HepG2 (cell line): ENCODE results near the gene LRP1B. TPM values are rescaled to one million over a fixed set of nuclear protein-coding genes. Genes with fewer than 3 reads are reported as not detected.

Experiments used
- ATAC-seq: fragments of 200-7000 bp; cut with Tn5 transposase; 3 replicates; pipeline ENCODE4 v1.9.1; 2020; ENCODE audit warnings: mild to moderate bottlenecking, moderate library complexity
- BruUV-seq: library from RNA; stranded (reverse); fragments of 400-500 nt; replicated peaks from 2 replicates; lab custom pipeline; 2021; lab: Mats Ljungman, UMichigan
- CTCF ChIA-PET: fragments of 300-600 bp; formaldehyde crosslinking; extraction: SDS; loops from one replicate; lab custom pipeline; 2021; ENCODE audit warnings: low total read pairs, inconsistent platforms, low intra/inter-chr PET ratio; lab: Yijun Ruan, JAX
- POLR2A ChIA-PET: fragments of 350-600 bp; sonication (Branson Sonifier 250); formaldehyde crosslinking; loops from one replicate; lab custom pipeline; 2020; ENCODE audit warnings: antibody characterized with exemption, inconsistent platforms; lab: Yijun Ruan, JAX
- DNase-seq: peaks from one replicate; pipeline ENCODE4 v3.0.0-alpha.2; 2015; ENCODE audit warnings: low spot score
- FAIRE-seq: peaks from 3 replicates; lab custom pipeline; 2011; peaks lifted over from hg19 to GRCh38; lab: Jason Lieb, UNC
- H2AFZ ChIP-seq: one replicate; pipeline ENCODE4 v1.6.1; 2011; ENCODE audit warnings: low read length, inconsistent platforms
- H3K27ac ChIP-seq: fragments of 300-600 bp; 3 replicates; pipeline ENCODE4 v1.8.0; 2011; ENCODE audit warnings: mixed run types, mild to moderate bottlenecking, mixed read lengths, low read length, inconsistent platforms; ENCODE audit not compliant: insufficient read depth; ENCODE audit errors: extremely low read length
- H3K27me3 ChIP-seq, 2 experiments: fragments of 200-600 bp in 1 of 2; 2 replicates in 1 of 2; 3 replicates in 1 of 2; pipeline versions ENCODE4 v1.6.0 to v1.8.0; 2011; ENCODE audit warnings: low read length in 2 of 2, mild to moderate bottlenecking in 2 of 2, moderate library complexity in 2 of 2, inconsistent platforms in 1 of 2; ENCODE audit not compliant: insufficient read depth in 2 of 2, control insufficient read depth in 1 of 2
- H3K36me3 ChIP-seq, 2 experiments: fragments of 200-600 bp in 1 of 2; replicated peaks in 1 of 2; 2 replicates in 1 of 2; 3 replicates in 1 of 2; pipeline versions ENCODE4 v1.5.1 to v1.8.0; 2011; ENCODE audit warnings: low read length in 2 of 2, inconsistent platforms in 1 of 2; ENCODE audit not compliant: insufficient read depth in 2 of 2, control insufficient read depth in 1 of 2
- H3K4me1 ChIP-seq: 2 replicates; pipeline ENCODE4 v1.5.1; 2012; ENCODE audit warnings: low read length, inconsistent platforms; ENCODE audit not compliant: insufficient read depth
- H3K4me2 ChIP-seq: 2 replicates; pipeline ENCODE4 v1.6.0; 2011; ENCODE audit warnings: low read depth, low read length, inconsistent platforms
- H3K4me3 ChIP-seq, 3 experiments: fragments of 200-600 bp in 1 of 3; sonication (generic), shearing (Covaris generic) in 1 of 3; replicated peaks in 1 of 3; 2 replicates each; pipeline ENCODE4 v1.5.1; 2011 to 2016; ENCODE audit warnings: low read length in 3 of 3, inconsistent platforms in 2 of 3, low read depth in 2 of 3, mild to moderate bottlenecking in 2 of 3, control low read depth in 1 of 3, mixed read lengths in 1 of 3; ENCODE audit not compliant: insufficient read depth in 1 of 3
- H3K79me2 ChIP-seq: one replicate; pipeline ENCODE4 v1.6.1; 2011; ENCODE audit warnings: low read length, inconsistent platforms; ENCODE audit not compliant: insufficient read depth
- H3K9ac ChIP-seq: 2 replicates; pipeline ENCODE4 v1.6.0; 2011; ENCODE audit warnings: mild to moderate bottlenecking, low read depth, low read length, inconsistent platforms; ENCODE audit not compliant: insufficient read depth
- H3K9me3 ChIP-seq: 2 replicates; pipeline ENCODE4 v1.5.1; 2012; ENCODE audit warnings: mild to moderate bottlenecking, low read length
- H4K20me1 ChIP-seq: 2 replicates; pipeline ENCODE4 v1.6.0; 2011; ENCODE audit warnings: inconsistent platforms, mild to moderate bottlenecking, low read length, moderate library complexity; ENCODE audit not compliant: insufficient read depth
- AFF4 ChIP-seq: sonication (generic); formaldehyde crosslinking; IDR thresholded peaks from 2 replicates; pipeline ENCODE4 v1.4.0; 2020; ENCODE audit warnings: missing genetic modification reagents
- CENPX ChIP-seq: sonication (generic); formaldehyde crosslinking; IDR thresholded peaks from 2 replicates; pipeline ENCODE4 v1.9.0; 2021; ENCODE audit warnings: mild to moderate bottlenecking, missing genetic modification reagents, moderate library complexity
- EHMT2 ChIP-seq: fragments of 200-600 bp; sonication (generic); IDR thresholded peaks from 2 replicates; pipeline ENCODE4 v1.7.0; 2017; ENCODE audit warnings: antibody characterized with exemption, low read depth, low read length, borderline replicate concordance
- GATAD1 ChIP-seq: IDR thresholded peaks from 2 replicates; pipeline ENCODE4 v1.6.1; 2016; ENCODE audit warnings: missing genetic modification reagents, missing compliant biosample characterization
- KLF13 ChIP-seq: sonication (generic); formaldehyde crosslinking; IDR thresholded peaks from 2 replicates; pipeline ENCODE4 v1.4.0; 2020; ENCODE audit warnings: mild to moderate bottlenecking, missing genetic modification reagents
- MATR3 ChIP-seq: sonication (generic); formaldehyde crosslinking; IDR thresholded peaks from 2 replicates; pipeline ENCODE4 v1.4.0; 2020; ENCODE audit warnings: missing genetic modification reagents
- NPAS2 ChIP-seq: sonication (generic); formaldehyde crosslinking; IDR thresholded peaks from 2 replicates; pipeline ENCODE4 v1.8.0; 2022; ENCODE audit warnings: mild to moderate bottlenecking, missing genetic modification reagents, borderline replicate concordance
- PCBP1 ChIP-seq: fragments of 200-400 bp; formaldehyde crosslinking; IDR thresholded peaks from 2 replicates; pipeline ENCODE4 v1.6.1; 2017; ENCODE audit warnings: mild to moderate bottlenecking, low read depth, low read length, borderline replicate concordance
- RXRB ChIP-seq: IDR thresholded peaks from 2 replicates; pipeline ENCODE4 v1.6.1; 2016; ENCODE audit warnings: borderline replicate concordance, missing genetic modification reagents, missing compliant biosample characterization
- SPEN ChIP-seq: sonication (generic); formaldehyde crosslinking; IDR thresholded peaks from 2 replicates; pipeline ENCODE4 v1.5.1; 2020; ENCODE audit warnings: low read depth, mild to moderate bottlenecking, missing genetic modification reagents
- SRY ChIP-seq: sonication (generic); formaldehyde crosslinking; IDR thresholded peaks from 2 replicates; pipeline ENCODE4 v1.8.0; 2022; ENCODE audit warnings: mild to moderate bottlenecking, missing genetic modification reagents
- SUZ12 ChIP-seq: fragments of 150-350 bp; IDR thresholded peaks from 2 replicates; pipeline ENCODE4 v1.6.1; 2014; ENCODE audit warnings: low read depth, low read length
- ZNF660 ChIP-seq: sonication (generic); formaldehyde crosslinking; IDR thresholded peaks from 2 replicates; pipeline ENCODE4 v1.5.1; 2020; ENCODE audit warnings: mild to moderate bottlenecking, low read depth, missing genetic modification reagents, borderline replicate concordance
- ZNF850 ChIP-seq: sonication (generic); formaldehyde crosslinking; conservative IDR thresholded peaks from 2 replicates; pipeline ENCODE4 v1.9.0; 2021; ENCODE audit warnings: mild to moderate bottlenecking, missing genetic modification reagents
- WGBS: methylation state at CpG from one replicate; pipeline ENCODE4 v1.1.6; 2017; ENCODE audit warnings: low lambda C conversion rate; 5-methylcytosine and 5-hydroxymethylcytosine counted together
- in situ Hi-C: cut with HindIII; loops from 2 replicates; pipeline ENCODE4 v1.10.0; 2017; ENCODE audit warnings: low pct_unique_long_range_greater_than_20kb; ENCODE audit not compliant: extremely low pct_ligation_motif_present
- intact Hi-C: fragments of 100-400 bp; cut with micrococcal nuclease; formaldehyde crosslinking; loops from one replicate; pipeline ENCODE4 v1.10.0; 2022; ENCODE audit not compliant: unreplicated experiment
- polyA plus RNA-seq, 8 experiments: library from polyadenylated mRNA; depleted of rRNA in 3 of 8; stranded (reverse) in 7 of 8; unstranded in 1 of 8; fragments of >200 nt; fragmentation: Illumina TruSeq in 4 of 8; extraction: Trizol in 4 of 8; gene quantifications; 2 replicates each; pipeline versions ENCODE4 v1.2.1 to v1.2.3, GENCODE V29; 2011 to 2016; ENCODE audit warnings: low read depth in 4 of 8, missing spikeins in 1 of 8, mixed read lengths in 1 of 8; ENCODE audit not compliant: insufficient read depth in 1 of 8
- total RNA-seq, 5 experiments: library from RNA; depleted of rRNA; stranded (reverse); fragments of >200 nt; fragmentation: Illumina TruSeq; extraction: Trizol; gene quantifications; 2 replicates each; pipeline ENCODE4 v1.2.3, GENCODE V29; 2016; ENCODE audit warnings: low read depth in 1 of 5
- TF ChIP-seq, protein P1 (sequence below): IDR thresholded peaks from 2 replicates; pipeline ENCODE4 v1.6.1; 2016; ENCODE audit warnings: control low read depth

The LRP1B gene
- total and polyA plus RNA-seq, 2 of the 13 experiments (the other 11 are each of a cell fraction or from before 2014, with no cell fraction given), result 0.04 TPM; not detected in 1

DNA sequence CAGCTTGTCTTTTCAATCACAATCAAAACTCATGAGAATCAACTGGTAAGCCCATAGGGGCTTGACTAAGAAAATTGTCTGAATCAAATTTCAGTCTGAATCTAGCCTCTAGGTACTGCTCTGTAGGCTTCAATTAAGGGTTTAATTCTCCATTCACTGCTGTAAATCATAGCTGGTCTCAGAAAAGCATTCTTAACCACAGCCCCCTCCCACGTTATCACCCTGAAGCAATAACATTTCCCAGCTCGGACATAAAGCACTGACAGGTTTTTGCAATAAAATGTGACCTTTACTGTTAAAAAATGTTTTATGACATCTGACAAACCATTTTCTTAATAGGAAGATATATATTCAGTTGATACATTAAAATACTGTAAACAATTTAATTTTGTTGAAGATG lies 55.0 kb downstream of the LRP1B start:
- Histone ChIP-seq H3K4me2 (no peak overlapping the region), H4K20me1 (no peaks in the 10 kb centered on the region), H3K9me3 (no peaks in the 10 kb centered on the region), H3K27me3 (no peaks in the 10 kb centered on the region), H3K36me3 (no peaks in the 10 kb centered on the region), H2AFZ (no peak overlapping the region), H3K79me2 (no peaks in the 10 kb centered on the region), H3K9ac (no peak overlapping the region), H3K27ac (no peak overlapping the region), H3K4me3 (no peak overlapping the region), H3K4me1 (no peaks in the 10 kb centered on the region)
- TF ChIP-seq GATAD1 (CRISPR knock-in tag), result no peak
- no peak for TF ChIP-seq ZNF660
- no peak for TF ChIP-seq AFF4 (CRISPR knock-in tag)
- ATAC-seq (no peak), DNase-seq (no peak), FAIRE-seq (no peak)
- ChIA-PET CTCF (no interaction called here), POLR2A (no interaction called here)
- intact Hi-C loops, result no loop called here
- BruUV-seq, result no TSS peak
- WGBS, result 2% methylated on average over 2 of the region's 2 CpGs
- in situ Hi-C loops, result no loop called here

DNA sequence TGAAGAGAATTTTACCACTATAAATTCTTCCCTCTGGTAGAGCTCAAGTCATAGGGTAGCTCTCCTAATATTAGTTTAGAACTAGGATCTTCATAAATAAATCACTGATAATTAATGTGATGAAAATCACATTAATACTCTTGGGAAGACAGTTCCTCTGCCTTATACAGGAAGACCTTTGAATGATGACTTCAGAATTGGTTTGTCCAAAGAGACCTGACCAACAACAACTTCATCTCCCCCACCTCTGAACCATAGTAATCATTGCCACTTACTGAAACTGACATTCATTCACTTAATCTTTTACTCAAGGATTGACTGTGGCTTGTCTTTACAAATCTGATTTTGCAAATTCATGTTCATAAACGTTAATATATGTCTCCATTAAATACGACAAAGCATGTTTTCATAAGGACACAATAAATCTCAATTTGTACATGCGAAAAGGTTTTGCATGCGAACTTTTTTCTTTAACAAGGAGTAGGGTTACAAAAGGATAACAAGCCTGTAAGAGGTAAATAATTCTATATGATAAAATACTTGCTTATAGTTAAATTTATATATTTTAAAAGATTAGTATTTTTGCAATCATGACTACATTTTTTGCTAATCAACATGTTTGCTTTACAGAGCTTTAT lies 61.4 kb downstream of the LRP1B start:
- no peak for TF ChIP-seq SRY (CRISPR knock-in tag)
- TF ChIP-seq SUZ12, result no peak
- TF ChIP-seq MATR3 (CRISPR knock-in tag), result no peak
- TF ChIP-seq, protein P1, sequence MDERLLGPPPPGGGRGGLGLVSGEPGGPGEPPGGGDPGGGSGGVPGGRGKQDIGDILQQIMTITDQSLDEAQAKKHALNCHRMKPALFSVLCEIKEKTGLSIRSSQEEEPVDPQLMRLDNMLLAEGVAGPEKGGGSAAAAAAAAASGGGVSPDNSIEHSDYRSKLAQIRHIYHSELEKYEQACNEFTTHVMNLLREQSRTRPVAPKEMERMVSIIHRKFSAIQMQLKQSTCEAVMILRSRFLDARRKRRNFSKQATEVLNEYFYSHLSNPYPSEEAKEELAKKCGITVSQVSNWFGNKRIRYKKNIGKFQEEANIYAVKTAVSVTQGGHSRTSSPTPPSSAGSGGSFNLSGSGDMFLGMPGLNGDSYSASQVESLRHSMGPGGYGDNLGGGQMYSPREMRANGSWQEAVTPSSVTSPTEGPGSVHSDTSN (CRISPR knock-in tag), result no peak
- no peak for TF ChIP-seq CENPX (CRISPR knock-in tag)
- no peak for TF ChIP-seq EHMT2
- TF ChIP-seq KLF13 (CRISPR knock-in tag), result no peak
- TF ChIP-seq ZNF850, result no peak
- no peak for TF ChIP-seq PCBP1
- TF ChIP-seq RXRB (CRISPR knock-in tag), result no peak
- no peak for TF ChIP-seq NPAS2 (CRISPR knock-in tag)
- TF ChIP-seq SPEN, result no peak
- H3K79me2 ChIP-seq, result no peaks in the 10 kb centered on the region
- H3K9ac ChIP-seq, result no peak overlapping the region
- H3K9me3 ChIP-seq, result no peaks in the 10 kb centered on the region
- H3K4me3 ChIP-seq, result no peak overlapping the region
- no TSS peak for BruUV-seq
- intact Hi-C loops (no loop called here), in situ Hi-C loops (no loop called here)
- no peak overlapping the region for H3K4me2 ChIP-seq
- no peaks in the 10 kb centered on the region for H3K4me1 ChIP-seq
- ATAC-seq, result no peak
- H4K20me1 ChIP-seq, result no peaks in the 10 kb centered on the region
- no peak for DNase-seq
- POLR2A ChIA-PET, result no interaction called here
- no peak for FAIRE-seq
- no peak overlapping the region for H2AFZ ChIP-seq
- H3K36me3 ChIP-seq, result no peaks in the 10 kb centered on the region
- WGBS, result 21% methylated on average over 4 of the region's 4 CpGs
- no peak overlapping the region for H3K27ac ChIP-seq
- no peaks in the 10 kb centered on the region for H3K27me3 ChIP-seq
- CTCF ChIA-PET, result no interaction called here
